Type B pancreatic cell (in vitro differentiated cells): Measurements from ENCODE around the gene CPNE2. TPM values are rescaled to one million over a fixed set of nuclear protein-coding genes. Genes with fewer than 3 reads are reported as not detected.

Experiments used
- DNase-seq: peaks from one replicate; pipeline ENCODE4 v3.0.0; 2021; ENCODE audit warnings: mixed read lengths; ENCODE audit not compliant: unreplicated experiment; ENCODE audit errors: extremely low spot score
- H3K27ac Mint-ChIP-seq: 2 replicates; pipeline ENCODE4 v1.8.0; 2021; ENCODE audit warnings: mild to moderate bottlenecking, mixed read lengths
- H3K27me3 Mint-ChIP-seq: 2 replicates; pipeline ENCODE4 v1.8.0; 2021; ENCODE audit warnings: mixed read lengths
- H3K36me3 Mint-ChIP-seq: 2 replicates; pipeline ENCODE4 v1.8.0; 2021; ENCODE audit warnings: mixed read lengths
- H3K4me1 Mint-ChIP-seq: one replicate; pipeline ENCODE4 v1.8.0; 2021; ENCODE audit warnings: mixed read lengths; ENCODE audit not compliant: unreplicated experiment
- H3K4me3 Mint-ChIP-seq: 2 replicates; pipeline ENCODE4 v1.8.0; 2021; ENCODE audit warnings: mild to moderate bottlenecking, mixed read lengths
- H3K9me3 Mint-ChIP-seq: 2 replicates; pipeline ENCODE4 v1.8.0; 2021; ENCODE audit warnings: mixed read lengths
- CTCF ChIP-seq: fragments of 200-600 bp; sonication (generic); conservative IDR thresholded peaks from 2 replicates; pipeline ENCODE4 v1.5.0; 2021; ENCODE audit warnings: antibody characterized with exemption, mild to moderate bottlenecking
- total RNA-seq: library from RNA; stranded (reverse); gene quantifications from 2 replicates; pipeline ENCODE4 v1.2.1, GENCODE V29; 2021; ENCODE audit warnings: low replicate concordance

Gene CPNE2
- total RNA-seq, 1 donor from 2014 or later, result 28.8 TPM

- Mint-ChIP-seq H3K27me3 (no peaks in the 10 kb centered on the region), H3K9me3 (no peaks in the 10 kb centered on the region), H3K27ac (no peak overlapping the region), H3K36me3 (no peaks in the 10 kb centered on the region), H3K4me3 (no peak overlapping the region), H3K4me1 (peaks cover 18% of the 10 kb centered on the region)
- no peak for DNase-seq
- no peak for TF ChIP-seq CTCF
Observed at GRCh38 chr16:57111420-57111819, 19.0 kb downstream of the CPNE2 start.

- H3K27ac Mint-ChIP-seq, result no peak overlapping the region
- H3K9me3 Mint-ChIP-seq, result no peaks in the 10 kb centered on the region
- no peak overlapping the region for H3K4me3 Mint-ChIP-seq
- H3K27me3 Mint-ChIP-seq, result no peaks in the 10 kb centered on the region
- H3K4me1 Mint-ChIP-seq, result peaks cover 16% of the 10 kb centered on the region
- no peak for DNase-seq
- TF ChIP-seq CTCF, result no peak
- no peaks in the 10 kb centered on the region for H3K36me3 Mint-ChIP-seq
Observed at GRCh38 chr16:57112403-57113041, 20.1 kb downstream of the CPNE2 start.

- peaks cover 3% of the 10 kb centered on the region for H3K36me3 Mint-ChIP-seq
- no peaks in the 10 kb centered on the region for H3K27me3 Mint-ChIP-seq
- TF ChIP-seq CTCF, result no peak
- no peak overlapping the region for H3K27ac Mint-ChIP-seq
- H3K9me3 Mint-ChIP-seq, result no peaks in the 10 kb centered on the region
- H3K4me3 Mint-ChIP-seq, result no peak overlapping the region
- peaks cover 16% of the 10 kb centered on the region for H3K4me1 Mint-ChIP-seq
- no peak for DNase-seq
Observed at GRCh38 chr16:57113042-57113453, 20.7 kb downstream of the CPNE2 start.

- no peak for DNase-seq
- Mint-ChIP-seq H3K4me1 (peaks cover 11% of the 10 kb centered on the region), H3K27me3 (no peaks in the 10 kb centered on the region), H3K27ac (no peak overlapping the region), H3K36me3 (peaks cover 3% of the 10 kb centered on the region), H3K9me3 (no peaks in the 10 kb centered on the region), H3K4me3 (no peak overlapping the region)
- no peak for TF ChIP-seq CTCF
Observed at GRCh38 chr16:57113664-57114063, 21.3 kb downstream of the CPNE2 start.

GRCh38 chr16:57115168-57115513 lies 22.8 kb downstream of the CPNE2 start:
- Mint-ChIP-seq H3K9me3 (no peaks in the 10 kb centered on the region), H3K27ac (no peak overlapping the region), H3K27me3 (no peaks in the 10 kb centered on the region), H3K4me3 (no peak overlapping the region), H3K4me1 (peaks cover 8% of the 10 kb centered on the region), H3K36me3 (peaks cover 3% of the 10 kb centered on the region)
- no peak for DNase-seq
- TF ChIP-seq CTCF, result no peak
